GM18861 (cell line): ENCODE results near the gene TMEM95.

Experiments used
- ATAC-seq: cut with Tn5 transposase; IDR thresholded peaks from one replicate; pipeline ENCODE4 v1.9.1; 2021; ENCODE audit not compliant: unreplicated experiment

Gene TMEM95

DNA sequence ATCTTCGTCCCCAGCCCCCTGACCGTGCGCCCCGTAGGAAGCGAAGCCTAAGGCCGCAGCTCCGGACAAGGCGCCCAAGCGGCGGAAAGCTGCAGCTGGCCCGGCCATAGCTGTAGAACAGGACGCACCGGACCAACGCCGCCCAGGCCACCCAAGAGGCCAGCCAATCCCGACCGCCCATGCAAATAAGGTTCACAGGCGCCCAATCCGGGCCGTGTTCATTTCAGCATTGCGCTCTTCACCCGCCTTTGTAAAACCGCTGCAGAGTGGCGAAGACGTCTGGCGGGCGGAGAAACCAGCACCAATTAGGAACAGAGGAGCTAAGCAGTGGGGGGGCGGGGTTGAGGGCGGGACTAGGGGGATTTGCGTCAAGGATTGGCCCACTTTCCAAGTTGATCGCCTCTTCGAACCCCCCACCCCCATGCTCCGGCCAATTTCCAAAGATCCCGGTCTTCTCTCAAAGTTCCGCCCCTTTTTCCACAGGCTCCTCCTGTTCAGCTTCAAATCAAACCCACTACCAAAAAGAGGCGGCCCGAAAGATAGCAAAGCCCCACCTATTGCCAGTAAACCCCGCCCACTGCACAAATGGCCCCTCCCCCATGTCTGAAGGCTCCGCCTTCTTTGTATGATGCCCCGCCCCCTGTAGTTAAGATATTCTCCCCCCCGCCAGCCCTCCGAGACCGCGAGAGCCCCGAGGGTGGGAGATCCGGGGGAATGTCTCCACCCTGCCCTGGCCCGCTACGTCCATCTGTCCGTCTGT is 49.2 kb downstream of the TMEM95 start, which contains the start of gene TMEM256:
Gene TMEM256 (minus strand): TSS at position 121 of the 760 bp plus-strand sequence. CDS start 13 bp downstream, at position 108.
- ATAC-seq: peak; percentile 83

DNA sequence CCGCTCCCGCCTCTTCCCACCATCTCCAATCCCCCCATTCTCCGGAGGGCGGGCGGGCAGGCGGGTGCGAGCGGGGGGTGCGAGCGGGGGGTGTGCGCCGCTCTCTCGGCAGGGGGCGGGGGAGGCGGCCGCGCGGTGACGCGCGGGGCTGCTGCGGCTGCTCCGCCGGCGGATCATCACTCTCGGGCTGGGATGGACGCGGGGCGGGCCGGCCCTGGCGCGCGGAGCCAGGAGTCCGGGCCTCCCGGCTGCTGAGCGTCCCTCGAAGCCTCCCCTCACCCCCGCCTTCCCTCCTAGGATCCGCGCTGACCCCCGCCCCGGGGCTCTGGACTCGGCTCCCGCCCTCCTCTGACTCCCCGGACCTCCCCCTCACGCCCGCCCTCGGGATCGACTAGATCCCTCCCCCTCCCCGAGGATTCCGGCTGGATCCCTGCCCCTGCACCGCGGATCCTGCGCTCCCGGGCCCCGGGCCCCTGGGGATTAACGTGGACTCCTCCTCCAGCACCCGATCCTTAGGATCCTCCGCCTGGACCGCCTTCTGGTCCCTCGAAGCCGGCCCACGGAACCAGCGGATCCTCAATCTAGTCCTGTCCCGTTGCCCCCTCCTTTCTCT is 49.9 kb downstream of the TMEM95 start:
- no peak for ATAC-seq

DNA sequence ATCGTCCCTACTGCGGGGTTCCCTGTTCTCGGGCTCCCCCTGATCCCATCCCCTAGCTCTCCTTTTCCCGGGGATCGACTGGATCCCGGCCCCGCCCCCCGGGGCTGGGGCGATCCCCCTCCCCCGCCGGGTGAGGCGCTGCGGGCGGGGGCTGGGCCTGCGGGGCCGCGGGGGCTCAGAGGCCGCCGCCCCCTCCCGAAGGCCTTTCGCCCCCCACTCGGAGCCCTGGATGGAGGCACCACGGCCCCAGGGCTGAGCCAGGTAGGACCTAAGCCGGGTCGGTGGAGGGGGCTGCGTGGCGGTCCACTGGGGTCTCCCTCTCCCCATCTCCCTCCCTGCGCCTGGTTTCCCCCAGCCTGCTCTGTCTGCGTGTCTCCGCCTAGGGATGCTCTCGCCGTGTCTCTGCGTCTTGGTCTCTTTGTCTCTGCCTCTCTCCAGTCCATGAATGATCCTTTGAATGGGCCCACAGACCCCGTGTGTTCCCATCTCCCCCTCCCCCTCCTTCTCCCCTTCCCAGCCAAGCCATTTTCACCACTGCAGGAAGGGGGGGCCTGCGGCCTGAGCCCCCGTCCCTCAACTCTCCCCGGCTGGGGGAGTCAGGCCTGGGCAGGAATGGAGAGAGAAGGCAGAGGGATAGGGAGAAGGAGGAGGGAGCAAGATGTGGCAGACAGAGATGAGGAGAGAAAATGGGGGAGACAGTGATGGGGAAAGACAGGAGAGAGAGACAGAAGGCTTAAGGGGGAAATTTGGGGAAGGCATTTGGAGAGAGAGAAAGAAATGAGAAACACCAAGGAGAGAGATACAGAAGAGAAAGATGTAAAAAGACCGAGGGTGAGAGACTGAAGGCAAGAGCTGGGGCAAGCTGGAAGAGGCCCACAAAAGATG is 50.6 kb downstream of the TMEM95 start:
- no peak for ATAC-seq

DNA sequence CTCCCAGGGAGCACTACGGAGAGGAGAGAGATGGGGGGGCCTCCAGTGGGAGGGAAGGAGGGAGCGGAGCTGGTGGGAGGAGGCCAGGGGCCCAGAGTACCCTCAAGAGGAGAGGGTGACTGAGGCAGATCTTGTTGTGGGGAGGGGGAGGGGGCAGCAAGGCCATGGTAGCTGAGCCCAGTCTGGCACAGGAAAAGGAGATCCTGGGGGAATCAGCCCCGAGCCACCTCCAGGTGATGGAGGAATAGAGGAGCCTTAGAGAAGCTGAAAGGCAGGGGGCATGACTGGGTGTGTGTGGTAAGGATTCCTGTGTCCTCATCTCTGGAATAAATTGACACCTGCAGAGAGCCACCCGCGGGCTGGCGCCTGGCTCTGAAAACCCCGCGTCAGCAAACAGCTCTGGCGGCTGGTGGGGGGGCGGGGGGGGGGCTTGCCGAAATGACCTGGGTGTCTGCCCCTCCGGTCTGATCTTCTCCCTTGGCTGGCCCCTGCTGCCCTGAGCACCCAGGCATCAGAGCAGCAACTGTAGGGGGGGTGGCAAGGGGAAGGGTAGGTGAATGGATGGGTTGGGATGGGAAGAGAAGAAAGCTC is 51.4 kb downstream of the TMEM95 start:
- ATAC-seq: no peak
